Choroid plexus epithelial cell (primary cell): ENCODE measurements around the gene ZNF236.
"Not testable (repeated sequence)": the region's sequence is repeated elsewhere in the genome, so short reads cannot be mapped to it uniquely, and the experiment has no call there.

Experiments used
- DNase-seq: peaks from one replicate; pipeline ENCODE4 v3.0.0-alpha.2; 2010; ENCODE audit warnings: low read depth
- H3K4me3 ChIP-seq: 2 replicates; pipeline ENCODE4 v1.5.1; 2011; ENCODE audit warnings: low read depth, mild to moderate bottlenecking, control low read depth, low read length, moderate library complexity
- TF ChIP-seq, protein P1 (sequence below): conservative IDR thresholded peaks from 2 replicates; pipeline ENCODE4 v1.5.1; 2011; ENCODE audit warnings: low read depth, mild to moderate bottlenecking, control low read depth, inconsistent platforms, low read length, moderate library complexity

ZNF236 gene

DNA sequence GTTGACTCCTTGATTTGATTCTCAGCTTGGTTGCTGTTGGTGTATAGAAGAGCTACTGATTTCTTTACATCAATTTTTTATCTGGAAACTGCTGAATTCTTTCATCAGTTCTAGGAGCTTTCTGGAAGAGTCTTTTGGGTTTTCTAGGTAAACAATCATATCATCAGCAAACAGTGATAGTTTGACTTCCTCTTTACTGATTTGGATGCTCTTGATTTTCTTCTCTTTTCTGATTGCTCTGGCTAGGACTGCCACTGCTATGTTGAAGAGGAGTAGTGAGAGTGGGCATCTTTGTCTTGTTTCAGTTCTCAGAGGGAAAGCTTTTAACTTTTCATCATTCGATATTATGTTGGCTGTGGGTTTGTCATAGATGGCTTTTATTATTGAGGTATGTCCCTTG, 140.5 kb downstream of the ZNF236 start:
- DNase-seq = no peak

DNA sequence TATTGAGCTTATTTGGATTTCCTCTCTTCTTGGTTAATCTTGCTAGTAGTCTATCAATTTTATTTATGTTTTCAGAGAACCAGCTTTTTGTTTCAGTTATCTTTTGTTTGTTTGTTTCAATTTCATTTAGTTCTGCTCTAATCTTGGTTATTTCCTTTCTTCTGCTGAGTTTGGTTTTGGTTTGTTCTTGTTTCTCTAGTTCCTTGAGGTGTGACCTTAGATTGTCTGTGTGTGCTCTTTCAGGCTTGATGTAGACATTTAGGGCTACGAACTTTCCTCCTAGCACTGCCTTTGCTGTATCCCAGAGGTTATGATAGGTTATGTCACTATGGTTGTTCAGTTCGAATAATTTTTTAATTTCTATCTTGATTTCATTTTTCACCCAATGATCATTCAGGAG, 141.6 kb downstream of the ZNF236 start:
- no peak overlapping the region for H3K4me3 ChIP-seq
- TF ChIP-seq, protein P1, sequence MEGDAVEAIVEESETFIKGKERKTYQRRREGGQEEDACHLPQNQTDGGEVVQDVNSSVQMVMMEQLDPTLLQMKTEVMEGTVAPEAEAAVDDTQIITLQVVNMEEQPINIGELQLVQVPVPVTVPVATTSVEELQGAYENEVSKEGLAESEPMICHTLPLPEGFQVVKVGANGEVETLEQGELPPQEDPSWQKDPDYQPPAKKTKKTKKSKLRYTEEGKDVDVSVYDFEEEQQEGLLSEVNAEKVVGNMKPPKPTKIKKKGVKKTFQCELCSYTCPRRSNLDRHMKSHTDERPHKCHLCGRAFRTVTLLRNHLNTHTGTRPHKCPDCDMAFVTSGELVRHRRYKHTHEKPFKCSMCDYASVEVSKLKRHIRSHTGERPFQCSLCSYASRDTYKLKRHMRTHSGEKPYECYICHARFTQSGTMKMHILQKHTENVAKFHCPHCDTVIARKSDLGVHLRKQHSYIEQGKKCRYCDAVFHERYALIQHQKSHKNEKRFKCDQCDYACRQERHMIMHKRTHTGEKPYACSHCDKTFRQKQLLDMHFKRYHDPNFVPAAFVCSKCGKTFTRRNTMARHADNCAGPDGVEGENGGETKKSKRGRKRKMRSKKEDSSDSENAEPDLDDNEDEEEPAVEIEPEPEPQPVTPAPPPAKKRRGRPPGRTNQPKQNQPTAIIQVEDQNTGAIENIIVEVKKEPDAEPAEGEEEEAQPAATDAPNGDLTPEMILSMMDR = no peak
- DNase-seq = no peak

More for the DNA sequence above, 140.5 kb downstream of the ZNF236 start:
- H3K4me3 ChIP-seq = no peak overlapping the region
- TF ChIP-seq, protein P1 = no peak

DNA sequence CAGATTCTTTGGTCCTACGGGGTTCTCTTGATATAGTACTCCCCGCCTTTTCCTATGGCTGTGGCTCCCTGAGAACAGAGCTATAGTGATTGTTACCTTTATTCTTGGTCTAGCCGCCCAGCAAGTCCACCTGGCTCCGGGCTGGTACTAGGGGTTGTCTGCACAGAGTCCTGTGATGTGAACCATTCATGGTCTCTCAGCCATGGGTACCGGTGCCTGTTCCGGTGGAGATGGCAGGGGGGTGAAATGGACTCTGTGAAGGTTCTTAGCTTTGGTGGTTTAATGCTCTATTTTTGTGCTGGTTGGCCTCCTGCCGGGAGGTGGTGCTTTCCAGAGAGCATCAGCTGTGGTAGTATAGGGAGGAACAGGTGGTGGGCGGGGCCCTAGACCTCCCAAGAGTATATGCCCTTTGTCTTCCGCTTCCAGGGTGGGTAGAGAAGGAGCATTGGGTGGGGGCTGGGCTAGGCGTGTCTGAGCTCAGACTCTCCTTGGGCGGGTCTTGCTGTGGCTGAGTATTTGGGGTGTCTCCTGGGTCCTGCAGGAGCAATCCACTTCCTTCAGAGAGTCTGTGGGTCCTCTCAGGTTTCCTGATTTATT, 143.3 kb downstream of the ZNF236 start:
- not testable (repeated sequence) for DNase-seq, H3K4me3 ChIP-seq

DNA sequence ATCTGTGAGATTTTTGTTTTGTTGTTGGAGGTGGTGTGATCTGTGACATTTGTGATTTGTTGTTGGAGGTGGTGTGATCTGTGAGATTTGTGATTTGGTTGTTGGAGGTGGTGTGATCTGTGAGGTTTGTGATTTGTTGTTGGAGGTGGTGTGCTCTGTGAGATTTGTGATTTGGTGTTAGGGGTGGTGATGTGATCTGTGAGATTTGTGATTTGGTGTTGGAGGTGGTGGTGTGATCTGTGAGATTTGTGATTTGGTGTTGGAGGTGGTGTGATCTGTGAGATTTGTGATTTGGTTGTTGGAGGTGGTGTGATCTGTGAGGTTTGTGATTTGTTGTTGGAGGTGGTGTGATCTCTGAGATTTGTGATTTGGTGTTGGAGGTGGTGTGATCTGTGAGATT, 144.9 kb downstream of the ZNF236 start:
- not testable (repeated sequence) for DNase-seq, H3K4me3 ChIP-seq

DNA sequence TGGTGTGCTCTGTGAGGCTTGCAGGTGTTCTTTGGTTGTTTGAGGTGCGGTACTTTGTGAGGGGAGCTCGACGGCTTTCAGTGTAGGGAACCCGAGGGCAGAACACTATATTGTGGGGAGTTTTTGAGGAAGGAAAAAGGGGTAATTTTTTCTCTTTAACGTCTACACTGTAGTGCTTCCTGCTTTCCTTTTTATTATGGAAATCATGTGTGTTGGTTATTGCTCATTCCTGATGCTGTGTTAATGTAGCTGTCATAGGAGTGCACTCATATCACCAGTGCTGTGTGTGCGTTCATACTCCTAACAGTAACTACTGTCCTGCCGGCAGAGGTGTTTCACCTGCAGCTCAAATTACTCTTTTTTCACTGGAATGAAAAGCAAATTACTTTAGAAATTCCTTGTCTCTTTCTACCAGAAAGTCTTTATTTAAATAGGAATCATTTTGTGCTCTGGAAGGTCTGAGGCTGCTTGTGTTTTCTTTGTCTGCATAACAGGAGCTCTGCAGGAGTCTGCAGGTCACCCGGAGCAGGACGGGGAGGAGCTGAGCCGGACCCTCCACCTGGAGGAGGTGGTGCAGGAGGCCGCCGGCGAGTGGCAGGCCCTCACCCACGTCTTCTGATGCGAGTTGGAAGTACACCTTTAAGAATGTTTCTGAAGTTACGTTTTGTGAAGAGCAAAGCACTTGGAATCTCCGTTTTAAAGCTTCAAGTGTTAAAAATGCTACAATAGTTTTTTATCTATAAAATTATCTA, 145.5 kb downstream of the ZNF236 start:
- TF ChIP-seq, protein P1 = no peak
- H3K4me3 ChIP-seq = no peak overlapping the region
- no peak for DNase-seq

DNA sequence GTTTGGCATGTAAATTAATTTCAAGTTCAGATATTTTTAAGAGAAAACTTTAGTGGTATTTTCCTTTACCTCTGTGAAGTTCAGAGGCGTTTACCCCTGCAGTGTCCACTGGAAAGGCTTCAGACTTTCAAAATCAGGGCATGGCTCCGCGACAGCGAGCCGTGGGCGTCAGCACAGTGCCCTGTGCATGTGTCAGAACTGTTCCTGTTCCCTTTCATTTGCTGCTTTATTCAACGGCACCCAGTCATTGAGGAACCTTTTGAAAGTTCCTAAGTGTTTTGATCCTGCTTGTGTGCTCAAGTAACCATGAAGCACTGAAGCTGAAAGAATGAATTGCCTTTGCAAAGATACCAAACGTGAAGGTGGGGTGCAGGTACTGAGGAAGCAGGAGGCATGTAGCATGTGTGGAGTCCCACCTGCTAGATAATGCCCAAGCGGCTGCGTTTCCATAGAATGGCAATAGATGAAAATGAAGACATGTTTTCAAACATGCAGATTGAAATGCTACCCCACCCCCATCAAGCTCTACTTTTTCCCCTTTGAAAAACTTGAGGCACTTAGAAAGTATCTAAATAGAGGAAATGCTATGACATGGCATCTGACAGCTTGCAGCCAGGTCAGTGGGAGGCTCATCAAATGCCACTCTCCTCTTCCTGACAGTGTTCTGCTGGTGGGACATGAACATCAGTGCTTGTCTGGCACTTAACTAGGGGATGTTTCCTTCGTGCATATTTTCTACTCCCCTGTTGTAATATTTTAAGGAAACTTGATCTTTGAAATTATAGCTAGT, 148.6 kb downstream of the ZNF236 start:
- TF ChIP-seq, protein P1 = no peak
- H3K4me3 ChIP-seq = no peak overlapping the region
- no peak for DNase-seq

DNA sequence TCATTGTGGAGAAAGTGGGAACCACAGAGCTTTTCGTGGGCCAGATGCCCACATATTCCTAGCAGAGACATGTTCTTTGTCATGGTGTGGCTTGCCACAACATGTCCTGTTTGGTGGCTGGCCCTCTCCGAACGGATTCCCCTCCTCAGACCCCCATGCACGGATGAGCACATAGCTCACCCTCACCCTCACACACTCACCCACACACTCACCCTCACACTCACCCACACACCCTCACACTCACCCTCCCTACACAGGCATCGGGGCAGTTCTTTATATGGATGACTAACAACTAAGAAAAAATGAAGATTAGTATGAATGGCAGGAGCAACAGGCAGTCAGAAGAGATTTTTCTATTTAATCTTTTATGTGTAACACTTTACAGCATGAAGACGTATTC, 149.9 kb downstream of the ZNF236 start:
- DNase-seq = no peak
- no peak overlapping the region for H3K4me3 ChIP-seq
- TF ChIP-seq, protein P1 = no peak
